AG09309 (cell line): ENCODE results near the gene XIRP2.

Experiments used
- DNase-seq: peaks from one replicate; pipeline ENCODE4 v3.0.0-alpha.2; 2010; ENCODE audit warnings: low read depth
- H3K4me3 ChIP-seq: 2 replicates; pipeline ENCODE4 v1.5.1; 2011; ENCODE audit warnings: mild to moderate bottlenecking, low read depth, low read length, moderate library complexity; ENCODE audit not compliant: control insufficient read depth
- CTCF ChIP-seq: IDR thresholded peaks from 2 replicates; pipeline ENCODE4 v1.5.1; 2011; ENCODE audit warnings: mild to moderate bottlenecking, low read depth, low read length, inconsistent platforms; ENCODE audit not compliant: insufficient read depth, control insufficient read depth; ENCODE audit errors: missing control alignments

XIRP2 gene

GRCh38 chr2:167187049-167187727 lies 298.9 kb downstream of the XIRP2 start:
- no peak for TF ChIP-seq CTCF
- no peak for DNase-seq
- no peak overlapping the region for H3K4me3 ChIP-seq

DNA sequence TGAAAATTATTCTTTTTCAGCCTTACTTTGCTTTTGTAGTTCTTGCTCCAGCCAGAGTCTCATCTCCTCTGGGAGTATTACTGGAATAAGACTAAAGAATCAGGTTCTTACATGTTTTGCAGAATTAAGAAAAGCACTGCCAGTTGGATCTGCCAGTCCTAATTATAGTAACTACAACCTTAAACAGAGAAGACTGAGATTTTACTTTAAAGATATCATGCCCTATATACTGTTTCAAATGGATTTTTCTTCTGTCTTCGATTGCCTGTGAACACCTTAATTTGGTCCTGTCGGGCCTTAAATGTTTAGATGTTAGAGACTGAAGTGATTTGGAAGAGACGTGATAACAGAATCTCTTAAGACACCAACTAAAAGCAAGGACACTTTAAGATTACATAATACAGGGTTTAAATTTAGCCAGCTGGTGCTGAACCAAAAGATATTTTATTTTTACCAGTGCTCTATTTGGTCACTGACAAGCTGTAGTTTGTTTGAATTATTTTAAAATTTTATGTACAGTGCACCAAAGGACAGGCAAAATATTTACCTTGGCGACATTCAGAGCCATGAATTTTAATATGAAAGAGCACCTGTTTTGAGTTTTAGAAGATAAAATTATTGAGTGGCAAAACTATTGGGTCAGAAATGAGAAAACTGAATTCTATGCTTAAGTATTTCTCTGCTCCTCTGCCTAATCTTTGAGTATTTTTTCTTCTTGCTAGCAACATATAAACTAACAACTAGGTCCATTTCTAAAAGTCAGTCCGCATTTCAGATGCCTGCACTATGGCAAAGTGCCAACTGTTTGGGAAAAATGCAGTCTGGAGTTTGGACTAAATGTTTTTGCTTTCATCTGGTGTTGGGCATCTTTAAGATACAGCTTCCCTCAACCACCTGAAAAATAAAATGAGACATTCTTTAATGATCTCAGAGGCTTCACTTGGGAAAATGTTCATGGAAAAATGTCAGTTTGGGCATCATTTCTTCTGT lies 300.0 kb downstream of the XIRP2 start:
- DNase-seq, result no peak
- TF ChIP-seq CTCF, result no peak
- H3K4me3 ChIP-seq, result no peak overlapping the region

- no peak overlapping the region for H3K4me3 ChIP-seq
- TF ChIP-seq CTCF, result no peak
- DNase-seq, result no peak
These were observed 301.8 kb downstream of the XIRP2 start for GRCh38 chr2:167190053-167190452.

GRCh38 chr2:167191588-167191987 lies 303.3 kb downstream of the XIRP2 start:
- DNase-seq, result no peak
- H3K4me3 ChIP-seq, result no peak overlapping the region
- TF ChIP-seq CTCF, result no peak

DNA sequence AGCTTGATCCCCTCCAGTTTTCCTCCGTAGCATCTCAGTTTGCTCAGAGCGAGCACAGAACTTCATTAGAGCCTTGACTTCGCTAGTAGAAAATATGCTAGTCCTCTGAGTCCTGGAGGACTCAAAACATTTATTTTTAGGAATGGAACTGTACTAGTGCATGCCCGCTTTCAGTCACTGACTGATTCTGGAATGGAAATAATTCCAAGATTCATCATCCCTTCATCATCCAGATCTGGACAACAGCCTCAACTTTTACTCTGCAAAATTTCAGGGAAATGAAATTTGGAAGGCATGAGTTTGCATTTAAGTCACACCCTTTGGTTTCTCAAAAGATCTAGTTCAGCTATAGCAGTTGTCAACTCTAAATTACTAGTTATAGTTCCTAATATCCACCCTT lies 304.6 kb downstream of the XIRP2 start:
- TF ChIP-seq CTCF, result no peak
- no peak for DNase-seq
- H3K4me3 ChIP-seq, result no peak overlapping the region

GRCh38 chr2:167196461-167197252 lies 308.4 kb downstream of the XIRP2 start:
- TF ChIP-seq CTCF, result no peak
- DNase-seq, result no peak
- H3K4me3 ChIP-seq, result no peak overlapping the region
